A673 (cell line): Measurements from ENCODE around the gene IQGAP2. TPM values are rescaled to one million over a fixed set of nuclear protein-coding genes. Genes with fewer than 3 reads are reported as not detected.

ENCODE experiments used
- BruUV-seq: library from RNA; stranded (reverse); fragments of 400-500 nt; replicated peaks from 2 replicates; lab custom pipeline; 2021; lab: Mats Ljungman, UMichigan
- CTCF ChIA-PET: fragments of 300-600 bp; sonication (Branson Sonifier 250); formaldehyde crosslinking; loops from one replicate; lab custom pipeline; 2022; ENCODE audit warnings: antibody characterized with exemption; lab: Charles Lee
- POLR2A ChIA-PET: fragments of 300-600 bp; sonication (Branson Sonifier 250); formaldehyde crosslinking; loops from one replicate; lab custom pipeline; 2022; ENCODE audit warnings: antibody characterized with exemption; ENCODE audit not compliant: low non-redundant PET; lab: Charles Lee
- DNase-seq: peaks from one replicate; pipeline ENCODE4 v3.0.0-alpha.2; 2015; ENCODE audit warnings: low spot score
- H3K27ac ChIP-seq: fragments of 200-600 bp; sonication (generic); 2 replicates; pipeline ENCODE4 v1.5.1; 2016; ENCODE audit warnings: mixed run types, low read depth, mild to moderate bottlenecking, mixed read lengths, antibody characterized with exemption, low read length; ENCODE audit not compliant: poor library complexity, severe bottlenecking
- H3K27me3 ChIP-seq: fragments of 200-600 bp; sonication (generic); replicated peaks from 2 replicates; pipeline ENCODE4 v1.6.1; 2017; ENCODE audit warnings: mixed run types, low read depth, mild to moderate bottlenecking, mixed read lengths, antibody characterized with exemption, low read length; ENCODE audit not compliant: insufficient read depth, poor library complexity
- H3K36me3 ChIP-seq: fragments of 200-600 bp; sonication (generic); 2 replicates; pipeline ENCODE4 v1.6.1; 2016; ENCODE audit warnings: mixed run types, mild to moderate bottlenecking, mixed read lengths, antibody characterized with exemption, low read length; ENCODE audit not compliant: insufficient read depth, poor library complexity, severe bottlenecking
- H3K4me1 ChIP-seq: fragments of 200-600 bp; sonication (generic); 2 replicates; pipeline ENCODE4 v1.6.1; 2017; ENCODE audit warnings: mixed run types, mild to moderate bottlenecking, mixed read lengths, antibody characterized with exemption, low read length; ENCODE audit not compliant: insufficient read depth, poor library complexity, severe bottlenecking
- H3K4me3 ChIP-seq: fragments of 200-600 bp; sonication (generic); 2 replicates; pipeline ENCODE4 v1.5.1; 2016; ENCODE audit warnings: low read depth, mixed run types, mild to moderate bottlenecking, mixed read lengths, low read length; ENCODE audit not compliant: poor library complexity, severe bottlenecking
- H3K9me3 ChIP-seq: fragments of 200-600 bp; sonication (generic); 2 replicates; pipeline ENCODE4 v1.6.1; 2016; ENCODE audit warnings: mixed run types, low read depth, mild to moderate bottlenecking, mixed read lengths, antibody characterized with exemption, low read length; ENCODE audit not compliant: poor library complexity, severe bottlenecking
- CTCF ChIP-seq: fragments of 300-800, 200-600 bp; sonication (generic); conservative IDR thresholded peaks from 2 replicates; pipeline ENCODE4 v1.5.1; 2017; ENCODE audit warnings: low read depth, mild to moderate bottlenecking, antibody characterized with exemption, low read length, moderate library complexity, mixed read lengths
- EZH2 ChIP-seq: fragments of 200-600 bp; sonication (generic); IDR thresholded peaks from 2 replicates; pipeline ENCODE4 v1.6.1; 2017; ENCODE audit warnings: borderline replicate concordance, low read depth, mild to moderate bottlenecking, mixed read lengths, antibody characterized with exemption, low read length; ENCODE audit not compliant: poor library complexity, severe bottlenecking
- intact Hi-C: fragments of 100-400 bp; cut with micrococcal nuclease; formaldehyde crosslinking; loops from one replicate; pipeline ENCODE4 v1.10.0; 2022; ENCODE audit not compliant: unreplicated experiment
- total RNA-seq: library from RNA; stranded (reverse); gene quantifications from 2 replicates; pipeline ENCODE4 v1.2.3, GENCODE V29; 2021

The IQGAP2 gene
- total RNA-seq, 1 experiment from 2014 or later, result 26.8 TPM

GRCh38 chr5:76379855-76380254 is 23.2 kb upstream of the IQGAP2 start:
- no peak overlapping the region for H3K4me3 ChIP-seq
- no peak overlapping the region for H3K27ac ChIP-seq
- intact Hi-C loops, result no loop called here
- no peaks in the 10 kb centered on the region for H3K9me3 ChIP-seq
- CTCF ChIA-PET, result no interaction called here
- no peak for DNase-seq
- POLR2A ChIA-PET, result no interaction called here
- TF ChIP-seq CTCF (no peak), EZH2 (no peak)
- H3K36me3 ChIP-seq, result no peaks in the 10 kb centered on the region
- BruUV-seq, result no TSS peak
- no peaks in the 10 kb centered on the region for H3K4me1 ChIP-seq
- no peaks in the 10 kb centered on the region for H3K27me3 ChIP-seq

GRCh38 chr5:76380346-76381066 is 22.6 kb upstream of the IQGAP2 start:
- no peak for TF ChIP-seq CTCF
- TF ChIP-seq EZH2, result no peak
- H3K9me3 ChIP-seq, result no peaks in the 10 kb centered on the region
- no peaks in the 10 kb centered on the region for H3K4me1 ChIP-seq
- no peaks in the 10 kb centered on the region for H3K27me3 ChIP-seq
- no peak for DNase-seq
- no peak overlapping the region for H3K4me3 ChIP-seq
- no peaks in the 10 kb centered on the region for H3K36me3 ChIP-seq
- intact Hi-C loops, result no loop called here
- no TSS peak for BruUV-seq
- POLR2A ChIA-PET, result no interaction called here
- CTCF ChIA-PET, result no interaction called here
- no peak overlapping the region for H3K27ac ChIP-seq

- DNase-seq, result no peak
- H3K4me1 ChIP-seq, result no peaks in the 10 kb centered on the region
- no peak overlapping the region for H3K27ac ChIP-seq
- no peak for TF ChIP-seq CTCF
- TF ChIP-seq EZH2, result no peak
- H3K36me3 ChIP-seq, result no peaks in the 10 kb centered on the region
- CTCF ChIA-PET, result no interaction called here
- POLR2A ChIA-PET, result no interaction called here
- no peaks in the 10 kb centered on the region for H3K27me3 ChIP-seq
- intact Hi-C loops, result no loop called here
- no peaks in the 10 kb centered on the region for H3K9me3 ChIP-seq
- BruUV-seq, result no TSS peak
- no peak overlapping the region for H3K4me3 ChIP-seq
These were observed 19.8 kb upstream of the IQGAP2 start for GRCh38 chr5:76383126-76383832.
